WTC11 (cell line): ENCODE results near the gene GAB2. TPM values are rescaled to one million over a fixed set of nuclear protein-coding genes. Genes with fewer than 3 reads are reported as not detected.

Experiments
- ATAC-seq: fragments of 200-7000 bp; cut with Tn5 transposase; 2 replicates; pipeline ENCODE4 v1.10.0; 2021; ENCODE audit warnings: mild to moderate bottlenecking, moderate library complexity
- CTCF ChIA-PET: fragments of 300-600 bp; sonication (Branson Sonifier 250); formaldehyde crosslinking; loops from one replicate; lab custom pipeline; 2021; ENCODE audit warnings: antibody characterized with exemption; lab: Charles Lee
- POLR2A ChIA-PET: fragments of 350-600 bp; sonication (Branson Sonifier 250); formaldehyde crosslinking; loops from one replicate; lab custom pipeline; 2021; ENCODE audit warnings: antibody characterized with exemption; lab: Charles Lee
- DNase-seq: peaks from one replicate; pipeline ENCODE4 v3.0.0; 2021; ENCODE audit warnings: low spot score
- H3K27ac Mint-ChIP-seq: 2 replicates; pipeline ENCODE4 v1.8.0; 2021; ENCODE audit warnings: mixed read lengths
- H3K27me3 Mint-ChIP-seq: 2 replicates; pipeline ENCODE4 v1.8.0; 2021; ENCODE audit warnings: low read depth, mild to moderate bottlenecking, moderate library complexity, mixed read lengths
- H3K36me3 Mint-ChIP-seq: 2 replicates; pipeline ENCODE4 v1.8.0; 2021; ENCODE audit warnings: mixed read lengths
- H3K4me1 Mint-ChIP-seq: 2 replicates; pipeline ENCODE4 v1.8.0; 2022; ENCODE audit warnings: mixed read lengths
- H3K4me3 Mint-ChIP-seq: 2 replicates; pipeline ENCODE4 v1.8.0; 2021; ENCODE audit warnings: mild to moderate bottlenecking, moderate library complexity, mixed read lengths
- H3K9me3 Mint-ChIP-seq: 2 replicates; pipeline ENCODE4 v1.8.0; 2021; ENCODE audit warnings: mixed read lengths
- ARID4B ChIP-seq: sonication (generic); formaldehyde crosslinking; IDR thresholded peaks from 2 replicates; pipeline ENCODE4 v1.8.0; 2023; ENCODE audit warnings: missing genetic modification reagents, mild to moderate bottlenecking, borderline replicate concordance
- ATF1 ChIP-seq: sonication (generic); formaldehyde crosslinking; IDR thresholded peaks from 2 replicates; pipeline ENCODE4 v1.8.1; 2023; ENCODE audit warnings: mild to moderate bottlenecking, moderate library complexity, missing genetic modification reagents
- ATF3 ChIP-seq: sonication (generic); formaldehyde crosslinking; conservative IDR thresholded peaks from 2 replicates; pipeline ENCODE4 v1.8.1; 2022; ENCODE audit warnings: mild to moderate bottlenecking, missing genetic modification reagents
- CDX4 ChIP-seq: fragments of 250-450 bp; sonication (Bioruptor Pico); IDR thresholded peaks from 2 replicates; pipeline ENCODE4 v1.9.0; 2021; ENCODE audit warnings: moderate library complexity, mild to moderate bottlenecking, inconsistent platforms, borderline replicate concordance
- CREM ChIP-seq: sonication (generic); formaldehyde crosslinking; IDR thresholded peaks from 2 replicates; pipeline ENCODE4 v1.8.1; 2022; ENCODE audit warnings: mild to moderate bottlenecking, missing genetic modification reagents, moderate library complexity
- CTCF ChIP-seq: fragments of 200-600 bp; IDR thresholded peaks from 2 replicates; pipeline ENCODE4 v1.8.0; 2022; ENCODE audit warnings: antibody characterized with exemption
- E2F4 ChIP-seq: sonication (generic); formaldehyde crosslinking; IDR thresholded peaks from 2 replicates; pipeline ENCODE4 v1.8.1; 2022; ENCODE audit warnings: low read depth, mild to moderate bottlenecking, moderate library complexity, missing genetic modification reagents, borderline replicate concordance
- ESRRA ChIP-seq: sonication (generic); formaldehyde crosslinking; IDR thresholded peaks from 2 replicates; pipeline ENCODE4 v1.8.1; 2022; ENCODE audit warnings: mild to moderate bottlenecking, missing genetic modification reagents, borderline replicate concordance
- FOXP1 ChIP-seq: sonication (generic); formaldehyde crosslinking; IDR thresholded peaks from 2 replicates; pipeline ENCODE4 v1.8.0; 2022; ENCODE audit warnings: missing genetic modification reagents, mild to moderate bottlenecking, moderate library complexity, borderline replicate concordance
- GABPB1 ChIP-seq: sonication (generic); formaldehyde crosslinking; IDR thresholded peaks from 2 replicates; pipeline ENCODE4 v1.8.1; 2023; ENCODE audit warnings: mild to moderate bottlenecking, missing genetic modification reagents
- GRHL2 ChIP-seq: fragments of 250-450 bp; sonication (Bioruptor Pico); IDR thresholded peaks from 2 replicates; pipeline ENCODE4 v1.8.0; 2022; ENCODE audit warnings: mild to moderate bottlenecking, moderate library complexity; ENCODE audit not compliant: insufficient replicate concordance, severe bottlenecking
- GTF2I ChIP-seq: fragments of 250-450 bp; sonication (Bioruptor Pico); conservative IDR thresholded peaks from 2 replicates; pipeline ENCODE4 v1.4.0; 2021; ENCODE audit warnings: mild to moderate bottlenecking
- HMGA2 ChIP-seq: fragments of 250-450 bp; sonication (Bioruptor Pico); IDR thresholded peaks from 2 replicates; pipeline ENCODE4 v1.4.0; 2021; ENCODE audit warnings: mild to moderate bottlenecking, moderate library complexity
- IRF1 ChIP-seq: sonication (generic); formaldehyde crosslinking; IDR thresholded peaks from 2 replicates; pipeline ENCODE4 v1.8.0; 2023; ENCODE audit warnings: missing genetic modification reagents
- MLX ChIP-seq: sonication (generic); formaldehyde crosslinking; IDR thresholded peaks from 2 replicates; pipeline ENCODE4 v1.8.1; 2023; ENCODE audit warnings: mild to moderate bottlenecking, missing genetic modification reagents, moderate library complexity
- NFE2L1 ChIP-seq: sonication (generic); formaldehyde crosslinking; IDR thresholded peaks from 2 replicates; pipeline ENCODE4 v1.8.1; 2023; ENCODE audit warnings: missing genetic modification reagents
- NR1H2 ChIP-seq: sonication (generic); formaldehyde crosslinking; IDR thresholded peaks from 2 replicates; pipeline ENCODE4 v1.9.0; 2021; ENCODE audit warnings: mild to moderate bottlenecking, moderate library complexity, missing genetic modification reagents
- NR3C1 ChIP-seq: sonication (generic); formaldehyde crosslinking; conservative IDR thresholded peaks from 2 replicates; pipeline ENCODE4 v1.8.1; 2023; ENCODE audit warnings: low read depth, mild to moderate bottlenecking, missing genetic modification reagents
- PREB ChIP-seq: sonication (generic); formaldehyde crosslinking; IDR thresholded peaks from 2 replicates; pipeline ENCODE4 v1.8.1; 2022; ENCODE audit warnings: mild to moderate bottlenecking, missing genetic modification reagents, moderate library complexity, borderline replicate concordance
- RORB ChIP-seq: fragments of 250-450 bp; sonication (Bioruptor Pico); IDR thresholded peaks from 2 replicates; pipeline ENCODE4 v1.9.0; 2021; ENCODE audit warnings: mild to moderate bottlenecking
- SOX15 ChIP-seq: fragments of 250-450 bp; sonication (Bioruptor Pico); IDR thresholded peaks from 2 replicates; pipeline ENCODE4 v1.9.0; 2021; ENCODE audit warnings: mild to moderate bottlenecking
- TCF7 ChIP-seq: sonication (generic); formaldehyde crosslinking; IDR thresholded peaks from 2 replicates; pipeline ENCODE4 v1.8.0; 2022; ENCODE audit warnings: mild to moderate bottlenecking, low read depth, missing genetic modification reagents, moderate library complexity
- ZNF138 ChIP-seq: sonication (generic); formaldehyde crosslinking; conservative IDR thresholded peaks from 2 replicates; pipeline ENCODE4 v1.8.1; 2022; ENCODE audit warnings: mild to moderate bottlenecking, moderate library complexity, missing genetic modification reagents
- ZNF219 ChIP-seq: sonication (generic); formaldehyde crosslinking; IDR thresholded peaks from 2 replicates; pipeline ENCODE4 v1.8.0; 2023; ENCODE audit warnings: missing genetic modification reagents, mild to moderate bottlenecking, borderline replicate concordance
- total RNA-seq: library from RNA; stranded (reverse); gene quantifications from 3 replicates; pipeline ENCODE4 v1.2.3, GENCODE V29; 2021

GAB2 gene
- total RNA-seq, 1 experiment from 2014 or later: 10.6 TPM

GRCh38 chr11:78344676-78345075, 72.9 kb downstream of the GAB2 start (continued):
- no peak for TF ChIP-seq ARID4B (CRISPR knock-in tag)
- TF ChIP-seq ATF3 (CRISPR knock-in tag): no peak
- no peak for TF ChIP-seq GTF2I
- TF ChIP-seq E2F4: no peak
- no peak for TF ChIP-seq CDX4 (CRISPR knock-in tag)
- no peak for TF ChIP-seq SOX15 (CRISPR knock-in tag)
- TF ChIP-seq GRHL2: no peak
- no peak for TF ChIP-seq ZNF219 (CRISPR knock-in tag)
- no peak for TF ChIP-seq NR3C1 (CRISPR knock-in tag)
- TF ChIP-seq TCF7 (CRISPR knock-in tag): no peak
- no peak for TF ChIP-seq CREM (CRISPR knock-in tag)
- no peak for TF ChIP-seq ATF1 (CRISPR knock-in tag)
- no peak for TF ChIP-seq ESRRA (CRISPR knock-in tag)
- TF ChIP-seq ZNF138 (CRISPR knock-in tag): no peak
- TF ChIP-seq, all 79 proteins: peak for 0

GRCh38 chr11:78344094-78344493, 73.5 kb downstream of the GAB2 start:
- Mint-ChIP-seq H3K27me3 (no peaks in the 10 kb centered on the region; the same call in 1 of the 2 replicates), H3K36me3 (no peaks in the 10 kb centered on the region), H3K4me1 (no peaks in the 10 kb centered on the region; the same call in 1 of the 2 replicates), H3K27ac (no peak overlapping the region), H3K4me3 (no peak overlapping the region), H3K9me3 (no peaks in the 10 kb centered on the region)
- no peak for ATAC-seq
- TF ChIP-seq CTCF (no peak), MLX (no peak), IRF1 (no peak), NR1H2 (no peak), PREB (CRISPR knock-in tag) (no peak), NFE2L1 (no peak), ATF1 (CRISPR knock-in tag) (no peak), FOXP1 (no peak), HMGA2 (CRISPR knock-in tag) (no peak), RORB (CRISPR knock-in tag) (no peak), GABPB1 (no peak)
- DNase-seq: no peak
- ChIA-PET CTCF (interaction anchor here (0.5 kb wide), 1 partner anchor 88 kb away, joined by 3 read pairs; no protein-coding TSS in a partner anchor), POLR2A (no interaction called here)
